ENCODE results near the gene CAMK2G.

DNA sequence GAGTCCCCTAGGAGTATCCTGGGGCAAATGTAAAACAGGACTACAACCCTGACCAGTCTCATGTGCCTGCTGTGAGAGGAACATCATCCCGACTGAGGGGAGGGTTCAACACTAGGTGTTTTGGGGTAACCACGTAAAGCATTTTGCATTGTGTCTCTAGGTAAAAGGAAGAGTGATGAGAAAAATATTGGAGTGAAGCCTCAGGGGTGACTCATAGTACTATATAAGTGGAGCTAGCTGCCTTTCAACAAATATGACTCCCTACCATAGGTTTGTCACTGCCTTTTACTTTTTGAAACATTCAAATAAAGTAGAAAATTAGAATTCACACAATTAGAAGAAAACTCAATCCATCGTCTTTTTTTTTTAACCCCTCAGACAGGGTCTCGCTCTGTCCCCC is 2.6 kb upstream of the CAMK2G start:
- TF ChIP-seq ZFP3 (CRISPR knock-in tag; IDR thresholded peaks at IDR 0.05) (no peak), RARB (CRISPR knock-in tag; IDR thresholded peaks at IDR 0.05) (no peak)
